NCI-H2107 (cell line): ENCODE measurements around the gene EPHA5.

Source experiments
- DNase-seq: peaks from one replicate; lab custom pipeline; 2025; lab: John Stamatoyannopoulos, UW

Gene EPHA5

DNA sequence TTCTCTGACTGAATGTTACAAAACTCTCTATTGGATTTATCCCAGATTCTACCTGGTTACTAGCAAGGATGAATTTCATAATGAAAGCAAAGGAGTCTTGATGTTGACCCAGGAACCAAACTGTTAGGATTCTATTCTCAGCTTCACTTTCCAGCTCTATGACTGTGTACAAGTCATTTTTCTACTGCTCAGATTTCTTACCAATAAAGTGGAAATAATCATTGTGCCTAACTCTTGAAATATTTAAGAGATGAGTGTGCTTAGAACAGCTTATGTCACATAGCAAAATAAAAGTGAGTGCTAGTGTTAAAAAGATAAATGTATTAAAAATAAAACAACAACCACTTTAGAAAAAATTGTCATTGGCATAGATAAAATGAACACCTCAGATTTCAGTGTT is 45.6 kb downstream of the EPHA5 start:
- no peak for DNase-seq

DNA sequence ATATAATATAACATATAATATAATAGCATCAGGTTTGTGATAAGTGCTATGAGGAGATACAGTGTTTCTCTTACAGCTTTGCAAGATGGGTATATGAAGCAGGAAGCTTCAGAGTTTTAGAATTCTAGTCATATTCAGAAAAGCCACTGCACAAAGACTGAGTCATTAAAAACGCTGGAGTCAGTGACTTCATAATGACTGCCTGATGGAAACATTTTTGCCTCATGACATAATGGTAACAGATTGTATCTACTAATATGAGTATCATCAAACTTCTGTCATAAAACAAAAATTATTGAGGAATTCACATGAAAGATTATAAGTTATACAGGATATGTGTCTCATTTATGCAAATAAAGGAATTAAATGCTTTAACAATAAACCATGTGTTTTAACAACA is 46.8 kb downstream of the EPHA5 start:
- DNase-seq, result no peak

DNA sequence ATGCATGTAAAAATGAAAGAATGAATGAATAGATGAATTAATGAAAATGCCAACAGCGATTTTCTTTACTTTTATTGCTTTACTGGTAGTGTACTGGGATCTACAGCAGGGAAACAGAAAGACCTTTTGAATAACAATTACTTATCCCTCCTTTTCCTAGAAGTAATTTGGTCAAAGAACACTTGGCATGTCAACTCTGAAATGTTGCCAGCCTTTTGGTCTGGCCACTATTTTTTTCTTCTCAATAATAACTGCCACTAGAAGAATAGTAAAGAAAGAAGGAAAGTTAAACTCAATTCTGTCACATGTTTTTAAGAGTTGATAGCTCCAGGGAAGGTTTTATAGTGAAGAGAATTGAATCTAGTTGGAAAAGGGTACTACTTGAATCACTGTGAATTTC is 52.9 kb downstream of the EPHA5 start:
- DNase-seq, result no peak

DNA sequence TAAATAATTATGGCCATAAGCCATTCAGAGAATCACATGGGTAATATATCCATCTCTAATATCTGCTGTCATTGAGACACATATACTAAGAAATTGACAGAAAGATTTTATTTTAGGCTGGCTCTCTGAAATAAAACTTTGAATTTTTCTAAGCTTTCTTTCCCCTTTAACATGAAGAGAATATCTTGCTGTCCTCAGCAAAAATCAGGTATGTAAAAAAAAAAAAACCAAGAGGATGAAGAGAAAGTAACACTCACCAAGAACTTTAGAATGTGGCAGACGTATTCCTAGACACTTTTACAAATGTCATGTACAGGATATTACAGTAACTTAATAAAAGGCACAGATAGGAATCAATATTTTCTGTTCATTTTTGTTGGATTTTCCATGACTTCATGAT is 65.8 kb downstream of the EPHA5 start:
- no peak for DNase-seq

DNA sequence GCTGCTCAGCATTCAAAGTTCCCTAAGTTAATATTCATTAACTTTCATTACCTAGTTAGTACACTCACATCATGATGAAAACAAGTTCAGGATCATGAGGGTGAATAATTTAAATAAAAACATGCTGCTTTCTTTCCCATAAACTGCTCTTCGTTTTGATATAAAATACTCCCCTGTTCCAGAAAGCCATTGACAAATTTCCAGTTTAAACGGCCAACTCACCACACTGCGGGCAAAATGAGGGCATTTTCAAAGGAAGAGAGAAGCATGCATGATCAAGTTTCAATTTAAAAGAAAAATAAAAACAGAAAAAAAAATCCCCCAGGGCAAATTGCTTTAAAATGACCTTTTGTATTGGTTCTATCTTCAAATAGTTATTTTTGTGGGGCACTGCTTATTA is 69.6 kb downstream of the EPHA5 start:
- no peak for DNase-seq

DNA sequence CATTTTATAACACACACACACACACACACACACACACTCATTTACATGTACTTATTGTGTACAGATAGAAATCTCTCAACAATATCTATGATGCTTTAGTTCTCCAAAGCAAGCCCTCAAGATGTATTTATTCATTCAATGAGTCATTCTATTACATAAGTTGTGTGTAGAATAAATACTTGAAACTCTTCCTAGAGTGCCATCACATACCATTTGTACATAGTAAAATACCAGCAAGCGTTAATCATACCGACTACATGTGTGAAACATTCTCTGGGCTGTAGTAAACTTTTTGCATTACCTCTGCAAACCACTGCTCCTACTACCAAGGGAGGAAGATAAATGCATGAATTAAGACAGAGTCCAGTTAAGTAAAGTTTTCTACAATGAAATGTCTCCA is 70.9 kb downstream of the EPHA5 start:
- no peak for DNase-seq

DNA sequence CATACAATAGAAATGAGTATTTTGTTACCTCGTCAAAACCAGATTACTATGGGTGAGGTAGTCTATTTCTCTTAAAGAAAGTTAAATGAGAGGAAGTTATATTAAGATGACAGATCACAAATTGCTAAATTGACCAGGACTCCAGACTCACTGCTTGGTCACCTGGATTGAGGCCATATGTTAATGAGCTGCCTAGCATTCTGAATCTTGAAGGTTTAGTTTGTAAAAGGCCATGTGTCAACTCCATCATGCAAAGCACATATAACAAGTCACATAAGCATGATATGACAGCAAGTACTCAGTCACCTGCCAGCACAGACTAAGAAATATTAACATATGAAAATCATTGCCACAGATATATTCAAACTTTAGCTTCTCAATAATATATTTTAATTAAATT is 72.6 kb downstream of the EPHA5 start:
- no peak for DNase-seq

DNA sequence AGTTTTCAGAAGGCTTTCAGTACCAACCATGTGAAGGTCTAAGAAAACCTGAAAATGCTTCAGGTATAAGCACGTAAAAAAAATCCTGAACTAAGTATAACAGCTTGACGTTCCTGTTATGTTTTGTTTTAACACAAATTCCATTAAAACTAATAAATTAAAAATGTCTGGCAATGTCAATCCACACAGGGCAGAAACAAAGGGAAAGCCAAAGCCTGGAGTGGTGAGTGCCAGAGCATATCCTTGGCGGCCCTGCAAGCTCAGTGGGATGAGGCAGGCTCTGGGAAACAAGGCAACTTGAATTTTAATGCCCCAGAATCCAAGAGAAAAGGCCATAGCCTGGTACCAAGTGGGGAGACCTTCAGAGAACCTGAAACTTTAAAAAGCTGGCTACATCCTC is 78.2 kb downstream of the EPHA5 start:
- no peak for DNase-seq

DNA sequence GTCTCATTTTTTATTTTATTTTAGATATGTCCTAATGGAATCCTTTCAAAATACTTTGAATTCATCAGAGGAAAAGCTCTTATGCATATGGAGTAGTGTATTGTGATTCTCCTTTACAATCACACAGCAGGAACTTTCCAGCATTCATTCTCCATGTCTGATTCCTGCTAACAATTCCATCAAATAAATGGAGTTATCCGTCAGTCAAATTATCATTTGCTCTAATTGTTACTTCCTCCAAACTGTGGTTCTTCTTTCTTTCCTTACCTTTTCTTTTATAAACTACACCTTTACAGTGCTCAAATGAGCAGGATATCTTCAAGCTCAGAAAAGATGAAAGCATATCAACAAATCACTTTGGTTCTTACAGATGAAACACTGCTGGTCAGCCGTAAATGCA is 80.4 kb downstream of the EPHA5 start:
- DNase-seq, result no peak

DNA sequence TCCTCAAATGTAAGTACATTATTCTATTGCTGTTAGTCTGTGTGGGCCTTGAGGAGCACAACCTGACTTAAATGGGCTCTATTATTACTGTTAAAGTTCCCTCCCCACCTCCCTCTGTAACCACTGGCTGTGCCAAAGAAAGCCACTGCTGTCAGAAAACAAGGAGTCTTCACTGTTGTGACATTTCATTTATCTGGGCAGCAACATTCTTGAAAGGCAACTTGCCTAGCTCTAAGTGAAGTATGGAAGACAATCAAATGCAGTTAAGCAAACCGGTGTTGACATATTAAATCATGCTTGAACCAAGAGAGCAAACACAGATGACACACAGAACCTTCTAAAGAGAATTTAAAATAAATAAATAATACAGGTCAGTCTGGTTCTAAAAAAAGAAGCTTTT is 81.0 kb downstream of the EPHA5 start:
- DNase-seq, result no peak

DNA sequence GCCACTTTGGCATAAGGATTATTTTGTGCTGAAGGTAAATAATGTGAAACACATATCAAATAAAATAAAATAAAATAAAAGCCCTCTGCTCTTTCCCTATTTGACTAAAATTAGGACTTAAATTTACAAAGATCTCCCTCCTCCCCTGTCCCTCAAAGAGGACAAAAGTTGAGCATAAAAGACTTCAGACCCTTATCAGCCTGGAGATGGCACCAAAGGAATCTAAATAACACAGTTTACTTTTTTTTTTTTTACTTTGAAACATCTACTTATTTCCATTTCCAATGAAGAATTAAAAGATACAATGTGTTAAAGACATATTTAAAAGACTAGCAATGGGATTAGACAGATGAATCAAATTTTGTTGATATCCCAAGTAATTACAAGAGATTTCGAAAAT is 89.7 kb downstream of the EPHA5 start:
- no peak for DNase-seq

DNA sequence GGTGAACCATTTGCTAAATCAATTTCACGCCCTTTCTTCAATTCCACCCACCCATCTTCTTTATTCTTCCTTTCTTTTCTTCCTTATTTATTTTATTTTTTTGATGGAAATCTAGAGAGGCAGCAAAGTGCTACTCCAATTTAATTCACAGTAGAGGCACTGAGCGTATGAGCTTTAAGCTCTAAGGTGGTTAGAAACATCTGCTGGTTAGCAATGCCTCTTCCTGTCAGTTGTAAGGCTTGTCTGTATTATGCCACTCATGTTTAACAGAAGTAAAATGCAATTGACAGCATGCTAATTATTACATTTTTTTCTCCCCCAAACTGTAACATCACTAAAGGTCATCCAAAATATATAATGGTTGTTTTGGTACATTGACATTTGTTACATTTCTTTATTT is 103.8 kb downstream of the EPHA5 start:
- DNase-seq, result no peak

DNA sequence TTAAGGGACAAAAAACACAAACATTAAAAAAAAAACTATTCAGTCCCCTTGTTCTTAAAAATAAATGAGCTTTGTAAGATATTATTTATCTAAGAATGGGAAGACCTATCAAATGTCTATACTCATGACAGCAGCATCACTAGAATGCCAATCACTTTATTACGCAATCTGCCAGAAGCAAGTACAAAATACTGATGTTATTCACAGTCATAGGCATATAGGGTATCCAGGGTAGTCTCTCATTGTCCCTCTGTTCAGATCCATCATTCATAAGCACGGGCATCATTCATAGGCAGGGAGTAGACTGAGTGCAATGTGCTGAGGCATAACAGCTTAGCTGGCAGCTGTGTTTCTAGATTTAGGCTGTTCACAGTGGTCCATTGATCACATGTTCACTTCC is 109.1 kb downstream of the EPHA5 start:
- DNase-seq, result no peak

DNA sequence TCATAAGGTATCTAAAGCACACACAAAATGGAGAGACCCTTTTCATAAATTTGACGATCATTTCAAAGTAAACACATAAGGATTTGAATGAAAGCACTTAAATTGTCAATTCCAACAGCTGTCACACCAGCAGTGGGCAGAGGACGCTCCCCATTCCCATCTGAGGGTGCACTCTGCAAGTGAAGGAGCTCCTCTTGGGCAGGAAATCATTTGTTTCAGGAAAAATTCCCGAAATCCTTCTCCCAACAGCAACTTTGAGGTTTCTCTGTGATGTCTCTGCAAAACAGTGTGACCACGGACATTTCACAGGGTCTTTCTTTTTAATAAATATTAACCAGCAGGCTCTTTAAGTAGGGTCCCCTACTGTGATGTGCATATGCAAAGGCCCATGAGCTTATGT is 111.0 kb downstream of the EPHA5 start:
- no peak for DNase-seq

DNA sequence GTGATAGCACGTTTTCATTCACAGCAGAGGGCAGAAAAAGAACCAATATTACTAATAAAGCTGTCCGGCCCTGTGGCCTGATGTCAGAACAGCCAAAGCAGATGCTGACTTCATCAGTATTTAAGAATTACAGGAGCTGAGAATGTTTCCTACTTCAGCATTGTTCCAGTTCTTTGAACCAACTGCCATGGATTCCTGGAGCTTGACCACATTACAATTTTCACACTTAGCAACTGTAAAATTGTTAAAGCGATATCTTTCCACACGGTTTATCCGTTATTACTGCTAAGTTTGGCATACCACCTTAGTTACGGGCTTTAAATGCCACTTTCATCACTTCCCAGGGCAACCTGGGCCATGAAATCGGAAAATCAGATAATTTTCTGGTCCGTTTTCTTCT is 118.2 kb downstream of the EPHA5 start:
- DNase-seq, result no peak

DNA sequence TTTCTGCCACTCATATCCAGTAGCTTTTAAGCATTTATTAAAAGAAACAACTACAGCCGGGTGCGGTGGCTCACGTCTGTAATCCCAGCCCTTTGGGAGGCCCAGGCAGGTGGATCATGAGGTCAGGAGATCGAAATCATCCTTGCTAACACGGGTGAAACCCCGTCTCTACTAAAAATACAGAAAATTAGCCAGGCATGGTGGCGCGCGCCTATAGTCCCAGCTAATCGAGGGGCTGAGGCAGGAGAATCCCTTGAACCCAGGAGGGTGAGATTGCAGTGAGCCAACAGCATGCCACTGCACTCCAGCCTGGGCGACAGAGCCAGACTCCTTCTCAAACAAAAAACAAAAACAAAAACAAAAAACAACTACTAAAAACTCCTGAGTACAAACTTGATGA is 119.8 kb downstream of the EPHA5 start:
- DNase-seq, result no peak

DNA sequence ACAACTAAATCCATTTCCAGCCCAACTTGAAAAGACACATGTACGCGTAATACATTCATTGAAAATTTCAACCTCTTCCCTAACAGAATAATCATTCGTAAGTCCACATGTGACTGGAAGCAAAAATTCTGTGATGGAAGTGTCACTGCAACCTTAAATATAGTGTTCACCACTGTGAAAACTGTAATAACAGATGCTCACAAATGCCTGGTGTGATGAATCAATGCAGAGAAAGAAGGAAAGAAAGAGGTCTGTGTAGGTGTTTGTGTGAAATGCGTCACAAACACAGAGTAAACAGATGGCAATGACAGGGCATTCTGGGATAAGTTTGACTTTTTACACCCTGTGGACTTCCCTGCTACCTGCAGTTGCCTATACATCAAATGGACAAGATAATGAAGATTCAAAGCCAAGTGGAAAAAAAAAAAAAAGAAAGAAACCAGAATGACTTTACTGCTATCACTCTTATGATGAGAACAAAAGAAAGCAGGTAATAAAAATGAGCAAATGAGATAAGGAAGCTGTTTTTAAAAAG is 123.3 kb downstream of the EPHA5 start:
- DNase-seq, result no peak

DNA sequence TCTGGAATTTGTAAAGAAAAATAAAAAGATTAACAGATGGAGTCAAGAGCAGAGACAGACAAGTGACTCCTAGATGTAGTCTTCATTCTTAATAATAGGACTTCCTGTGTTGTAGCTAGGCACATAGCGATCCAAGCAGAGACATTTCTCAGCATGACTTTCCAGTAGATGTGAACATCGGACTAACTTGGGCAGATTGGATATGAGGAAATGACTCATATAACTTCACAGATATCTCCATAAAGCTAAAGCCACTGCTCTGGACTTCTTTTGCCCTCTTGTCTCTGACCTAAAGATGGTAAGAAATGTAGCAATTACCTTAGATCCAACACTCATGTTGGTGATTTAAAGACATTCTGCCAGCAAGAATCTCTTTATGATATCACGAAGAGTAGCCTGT is 131.7 kb downstream of the EPHA5 start:
- no peak for DNase-seq

DNA sequence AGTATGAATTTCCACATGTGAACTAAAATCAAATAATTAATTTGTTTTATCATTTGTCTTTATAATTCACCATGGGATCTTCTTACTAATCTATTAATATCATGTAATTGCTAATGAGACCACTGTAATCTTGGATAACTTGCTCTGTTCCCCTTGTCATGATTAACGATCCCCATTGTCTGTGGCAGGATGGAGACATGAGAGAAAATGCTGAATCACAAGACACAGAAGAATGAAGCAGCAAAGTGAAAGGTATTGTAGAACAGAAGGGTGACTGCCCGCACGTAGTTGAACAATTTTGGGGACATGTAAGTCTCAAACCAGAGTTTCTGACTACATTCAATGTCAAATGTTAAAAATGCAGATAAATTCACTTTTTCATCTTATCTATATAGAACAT is 135.2 kb downstream of the EPHA5 start:
- DNase-seq, result no peak

DNA sequence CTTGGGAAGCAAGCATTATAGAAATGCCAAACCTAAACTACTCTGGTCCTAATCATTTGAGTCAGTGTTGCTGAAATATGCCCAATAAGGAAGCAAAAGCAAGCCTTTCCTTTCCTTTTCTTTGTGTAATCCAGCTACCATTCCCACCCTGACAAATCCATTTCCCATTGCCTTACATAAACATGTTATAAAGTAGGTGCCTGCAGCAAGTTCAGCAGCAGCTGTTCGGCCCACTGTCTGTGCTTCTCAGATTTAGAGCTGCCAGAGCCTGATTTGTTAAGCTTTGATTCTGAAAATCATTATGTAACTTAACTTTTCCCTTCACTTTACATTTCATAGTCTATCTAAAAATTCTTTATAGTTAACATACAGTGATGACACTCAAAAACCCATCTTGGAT is 148.6 kb downstream of the EPHA5 start:
- no peak for DNase-seq

DNA sequence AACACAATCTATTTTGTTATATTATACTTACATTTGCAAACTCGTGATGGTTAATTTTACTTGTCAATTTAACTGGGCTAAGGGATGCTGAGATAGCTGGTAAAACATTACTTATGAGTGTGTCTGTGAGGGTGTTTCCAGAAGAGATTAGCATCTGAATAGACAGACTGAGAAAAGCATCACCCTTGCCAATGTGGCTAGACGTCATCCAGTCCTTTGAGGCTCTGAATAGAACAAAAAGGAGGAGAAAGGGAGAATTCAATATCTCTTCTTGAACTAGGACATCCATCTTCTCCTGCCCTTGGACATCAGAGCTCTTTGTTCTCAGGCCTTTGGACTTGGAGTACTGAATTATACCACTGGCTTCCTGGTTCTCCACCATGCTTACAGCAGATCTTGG is 154.6 kb downstream of the EPHA5 start:
- DNase-seq, result no peak

DNA sequence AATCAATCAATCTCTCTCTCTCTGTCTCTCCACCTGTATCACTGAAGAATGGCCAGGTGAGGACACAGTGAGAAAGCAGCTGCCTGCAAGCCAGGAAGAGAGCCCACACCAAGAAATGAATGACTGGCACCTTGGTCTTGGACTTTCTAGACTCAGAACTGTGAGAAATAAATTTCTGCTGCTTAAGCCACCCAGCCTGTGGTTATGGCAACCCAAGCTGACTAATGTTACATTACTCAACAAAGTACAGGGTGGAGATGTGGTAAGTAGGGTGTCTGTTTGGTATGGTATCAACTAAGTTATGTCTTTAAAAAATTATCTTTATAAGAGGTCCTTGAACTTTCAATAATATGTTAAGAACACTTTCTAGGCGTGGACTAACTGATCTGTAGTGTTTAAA is 159.3 kb downstream of the EPHA5 start:
- no peak for DNase-seq

DNA sequence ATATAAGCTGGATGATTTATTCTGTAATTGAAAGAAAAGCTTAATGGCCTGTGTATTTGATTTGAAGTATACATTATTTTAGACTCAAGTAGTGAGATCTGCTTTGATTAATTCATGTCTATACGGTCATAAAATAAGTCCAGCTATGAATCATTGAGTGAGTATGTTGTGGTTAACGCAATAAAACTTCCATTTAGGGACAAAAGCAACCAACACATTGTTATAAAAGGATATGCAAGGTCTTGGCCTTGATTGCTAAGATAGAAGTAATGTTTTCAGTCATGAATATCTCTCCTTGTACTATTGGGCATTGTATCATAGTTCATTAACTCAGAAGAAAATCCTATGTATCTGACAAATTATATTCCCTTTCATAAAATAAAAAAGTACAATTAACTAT is 162.1 kb downstream of the EPHA5 start:
- no peak for DNase-seq

DNA sequence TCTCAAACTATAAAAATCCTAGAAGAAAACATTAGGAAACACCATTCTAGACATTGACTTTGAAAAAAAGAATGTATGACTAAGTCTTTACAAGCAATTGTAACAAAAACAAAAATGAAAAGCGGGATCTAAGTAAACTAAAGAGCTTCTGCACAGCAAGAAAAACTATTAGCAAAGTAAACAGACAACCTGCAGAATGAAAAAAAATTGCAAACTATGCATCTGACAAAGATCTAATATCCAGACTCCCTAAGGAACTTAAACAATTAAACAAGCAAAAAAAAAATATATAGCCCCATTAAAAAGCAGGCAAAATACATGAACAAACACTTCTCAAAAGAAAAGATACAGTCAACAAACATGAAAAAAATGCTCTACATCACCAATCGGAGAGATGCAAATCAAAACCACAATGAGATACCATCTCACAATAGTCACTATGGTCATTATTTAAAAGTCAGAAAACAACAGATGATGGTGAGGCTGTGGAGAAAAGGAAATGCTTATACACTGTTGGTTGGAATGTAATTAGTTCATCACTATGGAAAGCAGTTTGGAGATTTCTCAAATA is 168.1 kb downstream of the EPHA5 start:
- DNase-seq, result no peak

DNA sequence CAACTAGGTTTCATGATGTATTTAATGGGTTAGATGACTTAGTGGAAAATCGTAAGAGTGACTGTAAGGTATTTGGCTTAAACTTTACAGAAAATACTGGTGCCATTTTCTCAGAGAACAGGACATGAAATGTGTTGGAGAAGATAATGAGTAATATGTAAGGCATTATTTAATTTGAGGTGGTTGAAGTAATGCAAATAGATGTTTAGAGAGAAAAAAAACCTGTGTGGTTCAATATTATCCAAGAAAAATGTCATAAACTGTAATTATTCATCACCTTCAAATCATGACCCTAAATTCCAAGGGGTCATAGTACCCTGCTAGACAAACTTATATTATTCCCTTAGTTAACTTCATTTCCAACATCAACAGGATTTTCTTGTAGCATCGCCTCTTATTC is 171.7 kb downstream of the EPHA5 start:
- no peak for DNase-seq
